Kidney (tissue), 14 donors: ENCODE results near the gene JOSD2. TPM values are rescaled to one million over a fixed set of nuclear protein-coding genes. Genes with fewer than 3 reads are reported as not detected.

ENCODE experiments used
- DNase-seq, 5 donors: peaks; one replicate each; pipeline ENCODE4 v3.0.0-alpha.2; 2013 to 2020
- FAIRE-seq: peaks from 2 replicates; lab custom pipeline; 2012; peaks lifted over from hg19 to GRCh38; lab: Jason Lieb, UNC
- H3K27ac ChIP-seq, 2 donors: one replicate each; pipeline ENCODE4 v1.7.0; 2013; ENCODE audit warnings: low read depth in 2 of 2, low read length in 2 of 2, inconsistent platforms in 1 of 2
- H3K27me3 ChIP-seq: one replicate; pipeline ENCODE4 v1.7.1; 2013; ENCODE audit warnings: low read length, inconsistent platforms; ENCODE audit not compliant: control insufficient read depth, insufficient read depth
- H3K36me3 ChIP-seq, 3 donors: one replicate each; pipeline versions ENCODE4 v1.7.0 to v1.7.1; 2013; ENCODE audit warnings: low read length in 3 of 3, control low read depth in 1 of 3, inconsistent platforms in 1 of 3; ENCODE audit not compliant: insufficient read depth in 3 of 3, control insufficient read depth in 2 of 3
- H3K4me1 ChIP-seq, 3 donors: one replicate each; pipeline versions ENCODE4 v1.7.0 to v1.7.1; 2013; ENCODE audit warnings: low read length in 3 of 3, inconsistent platforms in 1 of 3, low read depth in 1 of 3; ENCODE audit not compliant: control insufficient read depth in 2 of 3, insufficient read depth in 2 of 3
- H3K4me3 ChIP-seq, 3 donors: one replicate each; pipeline versions ENCODE4 v1.7.0 to v1.8.1; 2013; ENCODE audit warnings: low read length in 3 of 3, control low read depth in 1 of 3, inconsistent platforms in 1 of 3
- H3K9ac ChIP-seq, 3 donors: one replicate each; pipeline versions ENCODE4 v1.7.0 to v1.7.1; 2013; ENCODE audit warnings: low read length in 3 of 3, control low read depth in 1 of 3, inconsistent platforms in 1 of 3
- H3K9me3 ChIP-seq, 3 donors: one replicate each; pipeline versions ENCODE4 v1.7.0 to v1.7.1; 2013; ENCODE audit warnings: low read length in 3 of 3, control low read depth in 1 of 3, inconsistent platforms in 1 of 3; ENCODE audit not compliant: control insufficient read depth in 2 of 3, insufficient read depth in 1 of 3
- intact Hi-C: fragments of 100-400 bp; cut with DNase I; formaldehyde crosslinking; loops from one replicate; pipeline ENCODE4 v1.11.1; 2022
- polyA plus RNA-seq: library from polyadenylated mRNA; stranded (reverse); fragments of 350-450 nt; fragmentation: Illumina TruSeq; extraction: RNeasy Lipid Tissue Mini Kit (QIAGEN cat#74804); gene quantifications from one replicate; pipeline ENCODE4 v1.2.3, GENCODE V29; 2014; ENCODE audit warnings: low read depth, low replicate concordance; ENCODE audit not compliant: insufficient read depth
- total RNA-seq: library from RNA; stranded (reverse); fragmentation: NEBNext Ultra II Directional; extraction: Animal tissue kit (Norgen Biotek cat#: 25700); gene quantifications from one replicate; pipeline ENCODE4 v1.2.1, GENCODE V29; 2021
- TF ChIP-seq, protein P1 (sequence below): IDR thresholded peaks from 3 replicates; pipeline ENCODE4 v1.5.1; 2012; ENCODE audit warnings: mild to moderate bottlenecking, moderate library complexity, borderline replicate concordance; ENCODE audit not compliant: insufficient read depth; ENCODE audit errors: extremely low read depth
- donor health status: control.
- donor health status: control.
- donor health status: control.
- donor health status: control.
- donor health status: control.
- donor health status: DM: yes; HTN: yes; CAD: no.
- donor health status: Normal renal cell carcinoma (clear cell type).

The JOSD2 gene
- total and polyA plus RNA-seq, 2 donors from 2014 or later, result 31.7 to 73.7 TPM

DNA sequence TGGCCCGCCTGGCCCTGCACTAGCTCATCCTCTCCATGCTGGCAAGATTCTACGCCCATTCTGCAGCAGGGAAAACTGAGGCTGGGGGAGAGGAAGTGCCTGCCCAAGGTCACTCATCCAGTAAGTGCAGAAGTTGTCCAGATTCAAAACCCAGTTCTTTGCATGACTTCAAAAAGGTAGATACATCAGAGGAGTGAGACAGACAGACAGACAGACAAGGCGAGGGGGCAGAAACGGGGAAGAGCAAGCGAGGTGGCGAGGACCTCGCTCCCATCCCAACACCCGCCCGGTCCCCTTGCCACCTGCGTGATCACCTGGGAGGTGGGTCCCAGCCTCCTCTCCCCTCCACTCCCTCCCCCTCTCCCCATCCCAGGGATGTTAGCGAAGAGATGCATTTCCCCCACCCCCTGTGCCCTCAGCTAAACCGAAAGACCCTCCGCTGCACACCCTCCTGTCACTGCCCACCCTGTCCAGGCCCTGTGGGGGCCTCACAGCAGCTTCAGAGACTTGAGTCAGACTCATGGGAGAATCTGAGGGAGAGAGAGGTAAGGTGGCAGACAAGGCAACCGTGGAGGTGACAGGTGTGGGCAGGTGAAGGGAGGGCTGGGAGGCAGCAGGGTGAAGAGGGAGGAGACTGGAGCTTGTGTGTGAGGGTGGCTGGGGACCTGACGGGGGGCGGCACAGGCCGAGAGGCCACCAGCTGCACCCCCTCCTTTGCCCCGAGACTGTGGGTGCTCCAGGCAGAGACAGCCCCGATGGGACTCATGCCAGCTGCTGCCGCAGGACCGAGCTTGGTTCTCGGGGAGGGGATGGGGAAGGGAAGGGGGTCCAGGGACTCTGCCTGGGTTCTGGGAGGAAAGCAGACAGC lies 38.3 kb upstream of the JOSD2 start:
- Histone ChIP-seq H3K9ac (no peak overlapping the region), H3K9me3 (no peaks in the 10 kb centered on the region), H3K4me1 (no peaks in the 10 kb centered on the region), H3K4me3 (no peak overlapping the region), H3K27ac (no peak overlapping the region), H3K27me3 (no peaks in the 10 kb centered on the region), H3K36me3 (no peaks in the 10 kb centered on the region)
- DNase-seq (no peak), FAIRE-seq (no peak)
- intact Hi-C loops, result no loop called here
- TF ChIP-seq, protein P1, sequence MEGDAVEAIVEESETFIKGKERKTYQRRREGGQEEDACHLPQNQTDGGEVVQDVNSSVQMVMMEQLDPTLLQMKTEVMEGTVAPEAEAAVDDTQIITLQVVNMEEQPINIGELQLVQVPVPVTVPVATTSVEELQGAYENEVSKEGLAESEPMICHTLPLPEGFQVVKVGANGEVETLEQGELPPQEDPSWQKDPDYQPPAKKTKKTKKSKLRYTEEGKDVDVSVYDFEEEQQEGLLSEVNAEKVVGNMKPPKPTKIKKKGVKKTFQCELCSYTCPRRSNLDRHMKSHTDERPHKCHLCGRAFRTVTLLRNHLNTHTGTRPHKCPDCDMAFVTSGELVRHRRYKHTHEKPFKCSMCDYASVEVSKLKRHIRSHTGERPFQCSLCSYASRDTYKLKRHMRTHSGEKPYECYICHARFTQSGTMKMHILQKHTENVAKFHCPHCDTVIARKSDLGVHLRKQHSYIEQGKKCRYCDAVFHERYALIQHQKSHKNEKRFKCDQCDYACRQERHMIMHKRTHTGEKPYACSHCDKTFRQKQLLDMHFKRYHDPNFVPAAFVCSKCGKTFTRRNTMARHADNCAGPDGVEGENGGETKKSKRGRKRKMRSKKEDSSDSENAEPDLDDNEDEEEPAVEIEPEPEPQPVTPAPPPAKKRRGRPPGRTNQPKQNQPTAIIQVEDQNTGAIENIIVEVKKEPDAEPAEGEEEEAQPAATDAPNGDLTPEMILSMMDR, result no peak

DNA sequence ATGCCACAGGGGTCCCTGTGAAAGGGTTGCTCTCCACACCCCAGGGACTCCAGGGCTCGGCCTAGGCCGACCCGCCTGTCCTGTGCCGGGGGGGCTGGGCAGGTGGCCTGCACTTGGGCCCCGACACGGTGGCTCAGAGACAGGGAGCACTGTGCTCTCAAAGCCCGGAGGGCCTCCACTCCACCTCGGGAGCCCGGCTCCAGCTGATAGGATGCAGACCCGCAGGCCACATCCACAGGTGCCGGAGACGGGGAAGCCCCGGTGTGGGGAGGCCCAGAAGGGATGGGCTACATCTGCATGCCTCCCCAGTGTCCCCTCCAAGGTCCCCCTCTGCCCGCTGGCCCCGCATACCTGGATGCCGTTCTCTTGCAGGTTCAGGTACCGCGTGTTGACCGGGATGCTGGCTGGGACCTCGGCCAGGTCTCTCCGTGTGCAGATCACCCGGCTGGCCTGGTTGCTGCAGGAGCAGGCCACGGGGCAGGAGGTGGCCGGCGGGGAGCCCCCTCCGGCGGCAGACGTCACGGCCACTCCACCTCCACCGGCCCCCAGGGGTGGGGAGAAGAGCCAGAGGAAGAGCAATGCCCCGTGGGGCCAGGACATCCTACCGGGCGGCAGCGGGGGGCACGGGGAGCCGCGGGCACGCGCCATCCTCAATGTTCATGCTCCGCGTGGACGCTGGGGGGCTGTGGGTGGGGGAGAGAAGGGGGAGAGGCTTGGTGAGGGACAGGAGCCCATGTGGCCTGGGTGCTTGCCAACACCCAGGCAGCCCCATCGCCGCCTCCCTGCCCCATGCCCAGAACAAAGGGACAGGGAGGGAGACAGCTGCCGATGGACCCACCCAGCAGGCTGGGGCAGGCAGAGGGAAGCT lies 37.4 kb upstream of the JOSD2 start:
- H3K36me3 ChIP-seq, result no peaks in the 10 kb centered on the region
- H3K27ac ChIP-seq, result no peak overlapping the region
- intact Hi-C loops, result no loop called here
- no peak for FAIRE-seq
- H3K4me3 ChIP-seq, result no peak overlapping the region
- DNase-seq, result no peak
- no peaks in the 10 kb centered on the region for H3K9me3 ChIP-seq
- TF ChIP-seq, protein P1, result no peak
- H3K27me3 ChIP-seq, result no peaks in the 10 kb centered on the region
- H3K4me1 ChIP-seq, result no peaks in the 10 kb centered on the region
- no peak overlapping the region for H3K9ac ChIP-seq

DNA sequence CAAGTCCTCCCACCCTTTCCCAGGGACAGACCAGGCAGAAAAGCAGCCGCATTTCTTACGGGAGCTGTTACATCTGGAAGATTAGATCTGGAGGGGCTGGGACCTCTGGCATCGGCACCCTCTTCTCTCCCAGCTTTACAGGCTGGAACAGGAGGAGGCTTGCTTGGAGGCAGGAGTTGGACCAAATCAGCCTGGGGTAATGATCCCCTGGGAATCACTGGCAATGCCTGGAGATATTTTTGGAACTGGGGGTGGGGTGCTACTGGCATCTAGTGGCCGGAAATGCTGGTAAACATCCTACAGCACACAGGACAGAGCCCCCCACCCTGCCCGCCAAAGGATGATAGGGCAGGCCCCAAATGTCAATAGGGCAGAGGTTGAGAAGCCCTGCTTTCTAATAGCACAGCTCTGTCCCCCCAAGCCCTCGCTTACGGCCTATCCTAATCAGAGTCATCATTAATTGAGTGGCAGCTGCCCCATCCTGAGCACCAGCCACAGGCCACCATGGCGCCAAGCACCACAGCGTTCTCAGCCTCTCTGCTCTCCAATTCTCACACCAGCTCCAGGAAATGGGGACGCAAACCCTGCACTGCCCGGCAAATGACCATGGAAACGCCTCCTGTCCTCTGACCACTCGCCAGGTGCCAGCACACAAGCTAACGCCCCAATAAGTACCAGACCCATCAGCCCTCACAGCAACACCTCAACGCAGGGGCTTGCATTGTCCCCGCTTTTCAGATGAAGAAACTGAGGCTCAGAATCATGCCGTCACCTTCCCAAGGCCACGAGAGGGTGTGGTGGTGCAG lies 36.6 kb upstream of the JOSD2 start:
- DNase-seq (no peak), FAIRE-seq (no peak)
- no peak overlapping the region for H3K27ac ChIP-seq
- no peak overlapping the region for H3K4me3 ChIP-seq
- no peak overlapping the region for H3K9ac ChIP-seq
- H3K36me3 ChIP-seq, result no peaks in the 10 kb centered on the region
- intact Hi-C loops, result no loop called here
- TF ChIP-seq, protein P1, result no peak
- no peaks in the 10 kb centered on the region for H3K27me3 ChIP-seq
- no peaks in the 10 kb centered on the region for H3K9me3 ChIP-seq
- H3K4me1 ChIP-seq, result no peaks in the 10 kb centered on the region
